GM12878 (cell line): Measurements from ENCODE around the gene DYRK4. TPM values are rescaled to one million over a fixed set of nuclear protein-coding genes. Genes with fewer than 3 reads are reported as not detected.

ENCODE experiments used
- ATAC-seq: fragments of 200-7000 bp; cut with Tn5 transposase; 3 replicates; pipeline ENCODE4 v1.9.1; 2020; ENCODE audit warnings: mild to moderate bottlenecking, moderate library complexity
- BruUV-seq: library from RNA; stranded (reverse); fragments of 400-500 nt; replicated peaks from 2 replicates; lab custom pipeline; 2021; lab: Mats Ljungman, UMichigan
- CTCF ChIA-PET: fragments of 300-600 bp; sonication (Branson Sonifier 250); formaldehyde crosslinking; extraction: SDS; loops from one replicate; lab custom pipeline; 2021; ENCODE audit warnings: inconsistent platforms; lab: Yijun Ruan, JAX
- POLR2A ChIA-PET: fragments of 350-600 bp; formaldehyde crosslinking; extraction: SDS; loops from one replicate; lab custom pipeline; 2021; ENCODE audit warnings: inconsistent platforms; lab: Charles Lee
- RAD21 ChIA-PET: fragments of 300-600 bp; sonication (Branson Sonifier 250); formaldehyde crosslinking; loops from one replicate; lab custom pipeline; 2023; ENCODE audit warnings: antibody characterized with exemption; ENCODE audit not compliant: unreplicated experiment; lab: Charles Lee
- SMC1A ChIA-PET: fragments of 300-600 bp; sonication (Branson Sonifier 250); formaldehyde crosslinking; loops from one replicate; lab custom pipeline; 2023; ENCODE audit not compliant: unreplicated experiment, uncharacterized antibody; lab: Charles Lee
- DNase-seq: peaks from one replicate; pipeline ENCODE4 v3.0.0-alpha.2; 2011; ENCODE audit warnings: low read depth, low spot score
- FAIRE-seq: peaks from 3 replicates; lab custom pipeline; 2011; peaks lifted over from hg19 to GRCh38; lab: Jason Lieb, UNC
- H2AFZ ChIP-seq: 2 replicates; pipeline ENCODE4 v1.6.0; 2011; ENCODE audit warnings: low read depth, low read length, control low read depth; ENCODE audit not compliant: control insufficient read depth
- H3K27ac ChIP-seq: 2 replicates; pipeline ENCODE4 v1.5.1; 2011; ENCODE audit warnings: control low read depth; ENCODE audit not compliant: control insufficient read depth, insufficient read depth
- H3K27me3 ChIP-seq, 2 experiments: replicated peaks in 1 of 2; 2 replicates each; pipeline versions ENCODE4 v1.6.0 to v1.6.1; 2011; ENCODE audit warnings: low read length in 1 of 2; ENCODE audit not compliant: control insufficient read depth in 2 of 2, insufficient read depth in 2 of 2
- H3K36me3 ChIP-seq, 2 experiments: 2 replicates each; pipeline ENCODE4 v1.5.1; 2011; ENCODE audit warnings: low read length in 1 of 2; ENCODE audit not compliant: control insufficient read depth in 2 of 2, insufficient read depth in 2 of 2
- H3K4me1 ChIP-seq: 2 replicates; pipeline ENCODE4 v1.6.1; 2011; ENCODE audit warnings: mild to moderate bottlenecking, low read length, moderate library complexity, mixed read lengths; ENCODE audit not compliant: control insufficient read depth, insufficient read depth
- H3K4me2 ChIP-seq: 2 replicates; pipeline ENCODE4 v1.6.0; 2011; ENCODE audit warnings: control low read depth; ENCODE audit not compliant: control insufficient read depth, insufficient read depth
- H3K4me3 ChIP-seq: fragments of 200-600 bp; sonication (generic); 2 replicates; pipeline ENCODE4 v1.5.1; 2016
- H3K79me2 ChIP-seq: 2 replicates; pipeline ENCODE4 v1.6.0; 2011; ENCODE audit warnings: low read length; ENCODE audit not compliant: control insufficient read depth, insufficient read depth
- H3K9ac ChIP-seq: 2 replicates; pipeline ENCODE4 v1.8.0; 2011; ENCODE audit warnings: low read length, control low read depth, mixed read lengths; ENCODE audit not compliant: control insufficient read depth, insufficient read depth
- H3K9me3 ChIP-seq: replicated peaks from 3 replicates; pipeline ENCODE4 v1.5.1; 2011; ENCODE audit warnings: mild to moderate bottlenecking, low read length; ENCODE audit not compliant: control insufficient read depth, insufficient read depth
- H4K20me1 ChIP-seq: 2 replicates; pipeline ENCODE4 v1.6.0; 2011; ENCODE audit not compliant: control insufficient read depth, insufficient read depth
- FOXK2 ChIP-seq: fragments of 450-650 bp; IDR thresholded peaks from 2 replicates; pipeline ENCODE4 v1.6.1; 2017; ENCODE audit warnings: mild to moderate bottlenecking, moderate library complexity
- IKZF2 ChIP-seq, 2 experiments: fragments of 450-650 bp; IDR thresholded peaks; 2 replicates each; pipeline ENCODE4 v1.6.1; 2017; ENCODE audit warnings: mild to moderate bottlenecking in 2 of 2, moderate library complexity in 2 of 2
- JUND ChIP-seq: IDR thresholded peaks from 2 replicates; pipeline ENCODE4 v1.6.1; 2012; ENCODE audit warnings: low read depth, mild to moderate bottlenecking, low read length, improper control_type of control experiment, moderate library complexity
- MYC ChIP-seq: IDR thresholded peaks from 2 replicates; pipeline ENCODE4 v1.6.1; 2011; ENCODE audit warnings: mild to moderate bottlenecking, low read length, moderate library complexity, inconsistent platforms; ENCODE audit not compliant: insufficient read depth, insufficient replicate concordance, insufficient read length, severe bottlenecking
- NFYA ChIP-seq: IDR thresholded peaks from 2 replicates; pipeline ENCODE4 v1.6.1; 2011; ENCODE audit warnings: low read depth, mild to moderate bottlenecking, low read length, improper control_type of control experiment, borderline replicate concordance
- NR2C1 ChIP-seq: fragments of 450-650 bp; IDR thresholded peaks from 2 replicates; pipeline ENCODE4 v1.6.1; 2017; ENCODE audit warnings: antibody characterized with exemption, mild to moderate bottlenecking, moderate library complexity
- PAX5 ChIP-seq: IDR thresholded peaks from 2 replicates; pipeline ENCODE4 v1.6.1; 2011; ENCODE audit warnings: low read depth, low read length, borderline replicate concordance
- RCOR1 ChIP-seq: conservative IDR thresholded peaks from 2 replicates; pipeline ENCODE4 v1.6.1; 2012; ENCODE audit warnings: low read depth, low read length, improper control_type of control experiment
- SMAD5 ChIP-seq: IDR thresholded peaks from 2 replicates; pipeline ENCODE4 v1.6.1; 2016; ENCODE audit warnings: antibody characterized with exemption, low read depth
- SMARCA5 ChIP-seq: fragments of 450-650 bp; IDR thresholded peaks from 2 replicates; pipeline ENCODE4 v1.6.1; 2017; ENCODE audit warnings: mild to moderate bottlenecking
- SP1 ChIP-seq: IDR thresholded peaks from one replicate; pipeline ENCODE4 v1.6.1; 2011; ENCODE audit warnings: low read depth, low read length
- SUPT20H ChIP-seq: IDR thresholded peaks from 2 replicates; pipeline ENCODE4 v1.6.1; 2011; ENCODE audit warnings: low read depth, mild to moderate bottlenecking, low read length, moderate library complexity, borderline replicate concordance; ENCODE audit not compliant: control insufficient read depth
- ZNF207 ChIP-seq: fragments of 450-650 bp; IDR thresholded peaks from 2 replicates; pipeline ENCODE4 v1.6.1; 2014; ENCODE audit warnings: antibody characterized with exemption, mild to moderate bottlenecking, borderline replicate concordance
- ZNF217 ChIP-seq: fragments of 450-650 bp; IDR thresholded peaks from 2 replicates; pipeline ENCODE4 v1.6.1; 2017; ENCODE audit warnings: antibody characterized with exemption, mild to moderate bottlenecking
- WGBS: methylation state at CpG from one replicate; pipeline ENCODE4 v1.1.6; 2016; ENCODE audit warnings: low lambda C conversion rate; ENCODE audit not compliant: insufficient replicate concordance, insufficient coverage; ENCODE audit errors: missing lambda C conversion rate; 5-methylcytosine and 5-hydroxymethylcytosine counted together
- in situ Hi-C: fragments of 300-500 bp; cut with MboI; formaldehyde crosslinking; loops from 9 replicates; pipeline ENCODE4 v1.14.3; 2018; ENCODE audit warnings: mixed read lengths
- intact Hi-C: fragments of 100-400 bp; cut with micrococcal nuclease; formaldehyde crosslinking; loops from one replicate; pipeline ENCODE4 v1.14.2; 2022; ENCODE audit not compliant: unreplicated experiment
- polyA plus RNA-seq, 11 experiments: library from polyadenylated mRNA; depleted of rRNA in 4 of 11; unstranded in 6 of 11; stranded (reverse) in 5 of 11; fragments of >200 nt; fragmentation: Nextera tagmentation in 4 of 11; fragmentation: Illumina TruSeq in 1 of 11; extraction: Ambion mirVana in 4 of 11; extraction: Trizol in 1 of 11; gene quantifications; 1 replicate in 1 of 11; 2 replicates in 10 of 11; pipeline versions ENCODE4 v1.2.1 to v1.2.3, GENCODE V29; 2011 to 2016; ENCODE audit warnings: inconsistent platforms in 2 of 11, missing spikeins in 2 of 11, low read depth in 1 of 11
- total RNA-seq, 4 experiments: library from RNA; depleted of rRNA in 3 of 4; stranded (reverse); fragments of >200 nt in 3 of 4; fragmentation: Illumina TruSeq in 1 of 4; extraction: Trizol in 1 of 4; gene quantifications; 2 replicates each; pipeline versions ENCODE4 v1.2.1 to v1.2.3, GENCODE V29; 2013 to 2021
- TF ChIP-seq, protein P1 (sequence below): fragments of 450-650 bp; IDR thresholded peaks from 2 replicates; pipeline ENCODE4 v1.6.1; 2017; ENCODE audit warnings: mild to moderate bottlenecking
- TF ChIP-seq, protein P2 (sequence below): fragments of 150-350 bp; IDR thresholded peaks from 2 replicates; pipeline ENCODE4 v1.6.1; 2016; ENCODE audit warnings: low read depth, low read length
- TF ChIP-seq, protein P3 (sequence below): fragments of 150-350 bp; IDR thresholded peaks from 2 replicates; pipeline ENCODE4 v1.6.1; 2014; ENCODE audit warnings: mild to moderate bottlenecking, low read depth, low read length

Gene DYRK4
- total and polyA plus RNA-seq, 10 of the 15 experiments (the other 5 are each of a cell fraction or from before 2014, with no cell fraction given) = 30.8 to 66.7 (median 46.8) TPM

DNA sequence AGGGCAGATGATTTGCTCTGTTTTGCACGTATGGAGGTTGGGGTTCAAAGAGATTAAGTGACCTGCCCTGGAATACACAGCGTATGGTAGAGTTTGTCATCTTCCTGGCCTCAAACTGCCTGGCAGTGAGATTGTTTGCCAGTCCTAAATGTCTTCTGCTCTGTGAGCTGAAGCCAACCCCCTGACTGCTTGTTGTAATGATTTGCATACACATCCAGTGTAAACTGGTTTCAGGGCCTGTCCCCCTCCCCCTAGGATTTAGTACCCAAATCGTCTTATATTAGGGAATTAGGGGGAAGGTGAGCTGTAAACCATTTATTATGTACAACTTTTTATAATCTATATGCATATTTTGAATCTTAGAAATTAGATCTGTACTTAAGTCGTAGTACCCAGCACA lies 48.5 kb downstream of the DYRK4 start:
- POLR2A ChIA-PET = no interaction called here
- whole genome bisulfite sequencing = 73% methylated on average over 4 of the region's 4 CpGs
- Histone ChIP-seq H3K36me3 (peaks cover 1 to 14% of the 10 kb centered on the region in 2 experiments; a peak in 3 of 4 replicates), H2AFZ (no peak overlapping the region), H3K9me3 (no peaks in the 10 kb centered on the region), H3K27ac (no peak overlapping the region), H3K4me1 (no peaks in the 10 kb centered on the region), H3K4me2 (no peak overlapping the region)
- no peak for FAIRE-seq
- TF ChIP-seq JUND (no peak), ZNF207 (no peak), RCOR1 (no peak), SUPT20H (no peak), SMARCA5 (no peak), FOXK2 (no peak), ZNF217 (no peak), PAX5 (no peak), SP1 (no peak), SMAD5 (no peak), NFYA (no peak), IKZF2 (IDR thresholded peaks at IDR 0.05) (no peak), NR2C1 (no peak), MYC (no peak)
- TF ChIP-seq, protein P1, sequence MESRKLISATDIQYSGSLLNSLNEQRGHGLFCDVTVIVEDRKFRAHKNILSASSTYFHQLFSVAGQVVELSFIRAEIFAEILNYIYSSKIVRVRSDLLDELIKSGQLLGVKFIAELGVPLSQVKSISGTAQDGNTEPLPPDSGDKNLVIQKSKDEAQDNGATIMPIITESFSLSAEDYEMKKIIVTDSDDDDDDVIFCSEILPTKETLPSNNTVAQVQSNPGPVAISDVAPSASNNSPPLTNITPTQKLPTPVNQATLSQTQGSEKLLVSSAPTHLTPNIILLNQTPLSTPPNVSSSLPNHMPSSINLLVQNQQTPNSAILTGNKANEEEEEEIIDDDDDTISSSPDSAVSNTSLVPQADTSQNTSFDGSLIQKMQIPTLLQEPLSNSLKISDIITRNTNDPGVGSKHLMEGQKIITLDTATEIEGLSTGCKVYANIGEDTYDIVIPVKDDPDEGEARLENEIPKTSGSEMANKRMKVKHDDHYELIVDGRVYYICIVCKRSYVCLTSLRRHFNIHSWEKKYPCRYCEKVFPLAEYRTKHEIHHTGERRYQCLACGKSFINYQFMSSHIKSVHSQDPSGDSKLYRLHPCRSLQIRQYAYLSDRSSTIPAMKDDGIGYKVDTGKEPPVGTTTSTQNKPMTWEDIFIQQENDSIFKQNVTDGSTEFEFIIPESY = no peak
- TF ChIP-seq, protein P2, sequence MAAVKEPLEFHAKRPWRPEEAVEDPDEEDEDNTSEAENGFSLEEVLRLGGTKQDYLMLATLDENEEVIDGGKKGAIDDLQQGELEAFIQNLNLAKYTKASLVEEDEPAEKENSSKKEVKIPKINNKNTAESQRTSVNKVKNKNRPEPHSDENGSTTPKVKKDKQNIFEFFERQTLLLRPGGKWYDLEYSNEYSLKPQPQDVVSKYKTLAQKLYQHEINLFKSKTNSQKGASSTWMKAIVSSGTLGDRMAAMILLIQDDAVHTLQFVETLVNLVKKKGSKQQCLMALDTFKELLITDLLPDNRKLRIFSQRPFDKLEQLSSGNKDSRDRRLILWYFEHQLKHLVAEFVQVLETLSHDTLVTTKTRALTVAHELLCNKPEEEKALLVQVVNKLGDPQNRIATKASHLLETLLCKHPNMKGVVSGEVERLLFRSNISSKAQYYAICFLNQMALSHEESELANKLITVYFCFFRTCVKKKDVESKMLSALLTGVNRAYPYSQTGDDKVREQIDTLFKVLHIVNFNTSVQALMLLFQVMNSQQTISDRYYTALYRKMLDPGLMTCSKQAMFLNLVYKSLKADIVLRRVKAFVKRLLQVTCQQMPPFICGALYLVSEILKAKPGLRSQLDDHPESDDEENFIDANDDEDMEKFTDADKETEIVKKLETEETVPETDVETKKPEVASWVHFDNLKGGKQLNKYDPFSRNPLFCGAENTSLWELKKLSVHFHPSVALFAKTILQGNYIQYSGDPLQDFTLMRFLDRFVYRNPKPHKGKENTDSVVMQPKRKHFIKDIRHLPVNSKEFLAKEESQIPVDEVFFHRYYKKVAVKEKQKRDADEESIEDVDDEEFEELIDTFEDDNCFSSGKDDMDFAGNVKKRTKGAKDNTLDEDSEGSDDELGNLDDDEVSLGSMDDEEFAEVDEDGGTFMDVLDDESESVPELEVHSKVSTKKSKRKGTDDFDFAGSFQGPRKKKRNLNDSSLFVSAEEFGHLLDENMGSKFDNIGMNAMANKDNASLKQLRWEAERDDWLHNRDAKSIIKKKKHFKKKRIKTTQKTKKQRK = no peak
- TF ChIP-seq, protein P3, sequence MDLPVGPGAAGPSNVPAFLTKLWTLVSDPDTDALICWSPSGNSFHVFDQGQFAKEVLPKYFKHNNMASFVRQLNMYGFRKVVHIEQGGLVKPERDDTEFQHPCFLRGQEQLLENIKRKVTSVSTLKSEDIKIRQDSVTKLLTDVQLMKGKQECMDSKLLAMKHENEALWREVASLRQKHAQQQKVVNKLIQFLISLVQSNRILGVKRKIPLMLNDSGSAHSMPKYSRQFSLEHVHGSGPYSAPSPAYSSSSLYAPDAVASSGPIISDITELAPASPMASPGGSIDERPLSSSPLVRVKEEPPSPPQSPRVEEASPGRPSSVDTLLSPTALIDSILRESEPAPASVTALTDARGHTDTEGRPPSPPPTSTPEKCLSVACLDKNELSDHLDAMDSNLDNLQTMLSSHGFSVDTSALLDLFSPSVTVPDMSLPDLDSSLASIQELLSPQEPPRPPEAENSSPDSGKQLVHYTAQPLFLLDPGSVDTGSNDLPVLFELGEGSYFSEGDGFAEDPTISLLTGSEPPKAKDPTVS = no peak
- TF ChIP-seq, all 136 proteins: peak for 0
- intact Hi-C loops = no loop called here
- Histone ChIP-seq H3K79me2 (peaks cover 2% of the 10 kb centered on the region; the same call in 1 of the 2 replicates), H3K27me3 (no peaks in the 10 kb centered on the region), H3K4me3 (no peak overlapping the region), H3K9ac (no peak overlapping the region), H4K20me1 (no peaks in the 10 kb centered on the region)
- ChIA-PET CTCF (interaction anchor here (1.2 to 2.0 kb wide), 3 partner anchors 9 to 38 kb away, joined by 4 read pairs; partner anchors contain the start of genes AKAP3 and NDUFA9), RAD21 (no interaction called here), SMC1A (interaction anchor here (1.7 kb wide), 1 partner anchor 33 kb away, joined by 4 read pairs; no protein-coding TSS in a partner anchor)
- DNase-seq = no peak
- BruUV-seq = no TSS peak
- no peak for ATAC-seq
- in situ Hi-C loops = no loop called here
